ENCODE measurements around the gene MAPK6. TPM values are rescaled to one million over a fixed set of nuclear protein-coding genes. Genes with fewer than 3 reads are reported as not detected.

MAPK6 gene
- total and polyA plus RNA-seq, 5 experiments from 2014 or later: 5.3 to 21.7 (median 6.3) TPM

- no peaks in the 10 kb centered on the region for H3K27me3 Mint-ChIP-seq
- no peaks in the 10 kb centered on the region for H3K9me3 Mint-ChIP-seq
- no peak overlapping the region for H3K4me3 Mint-ChIP-seq
- ATAC-seq: no peak
- no peak overlapping the region for H3K27ac Mint-ChIP-seq
- H3K36me3 Mint-ChIP-seq: no peaks in the 10 kb centered on the region
- no peak for DNase-seq
- POLR2A ChIA-PET: no interaction called here
- H3K4me1 Mint-ChIP-seq: peaks cover 5 to 19% (median 10%) of the 10 kb centered on the region in 4 donors
Observed at GRCh38 chr15:52013151-52013791, 5.7 kb upstream of the MAPK6 start.

GRCh38 chr15:52014616-52015015 is 4.4 kb upstream of the MAPK6 start:
- Mint-ChIP-seq H3K36me3 (no peaks in the 10 kb centered on the region), H3K9me3 (no peaks in the 10 kb centered on the region), H3K4me1 (peaks cover 5 to 16% (median 8%) of the 10 kb centered on the region in 4 donors), H3K4me3 (no peak overlapping the region), H3K27me3 (no peaks in the 10 kb centered on the region), H3K27ac (no peak overlapping the region)
- DNase-seq (no peak), ATAC-seq (no peak)
- POLR2A ChIA-PET: no interaction called here

DNA sequence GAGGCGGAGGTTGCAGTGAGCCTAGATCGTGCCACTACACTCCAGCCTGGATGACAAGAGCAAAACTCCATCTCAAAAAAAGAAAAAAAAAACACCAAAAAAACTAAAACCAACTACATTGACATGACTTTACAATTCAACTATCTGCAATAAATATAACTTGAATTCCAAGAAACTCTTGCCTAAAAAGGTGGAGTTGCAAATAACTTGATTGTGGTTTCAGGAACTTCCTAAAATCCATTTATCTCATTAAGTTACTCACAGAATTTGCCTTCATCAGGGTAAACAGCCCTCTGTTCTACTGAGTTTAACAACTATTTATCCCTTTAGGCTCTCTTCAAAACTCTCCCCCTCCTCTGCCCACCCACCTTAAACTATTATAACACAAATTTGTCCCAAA is 2.7 kb upstream of the MAPK6 start:
- POLR2A ChIA-PET: no interaction called here
- H3K36me3 Mint-ChIP-seq: no peaks in the 10 kb centered on the region
- no peak for ATAC-seq
- no peak for DNase-seq
- H3K27me3 Mint-ChIP-seq: no peaks in the 10 kb centered on the region
- no peaks in the 10 kb centered on the region for H3K9me3 Mint-ChIP-seq
- H3K27ac Mint-ChIP-seq: no peak overlapping the region
- no peak overlapping the region for H3K4me3 Mint-ChIP-seq
- H3K4me1 Mint-ChIP-seq: peaks cover 10 to 32% (median 21%) of the 10 kb centered on the region in 4 donors

DNA sequence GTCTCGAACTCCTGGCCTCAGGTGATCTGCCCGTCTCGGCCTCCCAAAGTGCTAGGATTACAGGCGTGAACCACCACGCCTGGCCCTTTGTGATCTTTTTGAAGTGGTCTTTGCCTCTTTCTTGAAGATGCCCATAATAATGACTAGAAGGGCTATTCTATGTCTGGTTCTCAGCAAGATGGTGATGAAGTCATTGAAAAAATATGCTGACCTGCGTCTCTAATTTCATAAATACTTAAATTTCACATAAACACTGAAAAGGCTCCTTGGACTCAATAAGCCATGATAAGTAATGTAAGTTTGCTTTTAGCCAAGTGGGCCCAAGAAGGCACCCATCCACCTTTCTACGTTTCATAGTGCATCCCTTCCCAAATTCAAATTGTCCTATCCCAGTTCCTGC is 775 bp upstream of the MAPK6 start:
- H3K27ac Mint-ChIP-seq: peak overlapping the region; percentile 48 to 99 (median 98)
- no peaks in the 10 kb centered on the region for H3K36me3 Mint-ChIP-seq
- no peaks in the 10 kb centered on the region for H3K9me3 Mint-ChIP-seq
- peaks cover 13 to 42% (median 32%) of the 10 kb centered on the region in 4 donors for H3K4me1 Mint-ChIP-seq
- POLR2A ChIA-PET: interaction anchor here (0.9 to 1.4 kb wide), 2 partner anchors 12 to 61 kb away, joined by 3 read pairs; no protein-coding TSS in a partner anchor
- DNase-seq (no peak), ATAC-seq (no peak)
- peak overlapping the region; percentile 89 to 99 (median 96) for H3K4me3 Mint-ChIP-seq
- no peaks in the 10 kb centered on the region for H3K27me3 Mint-ChIP-seq

DNA sequence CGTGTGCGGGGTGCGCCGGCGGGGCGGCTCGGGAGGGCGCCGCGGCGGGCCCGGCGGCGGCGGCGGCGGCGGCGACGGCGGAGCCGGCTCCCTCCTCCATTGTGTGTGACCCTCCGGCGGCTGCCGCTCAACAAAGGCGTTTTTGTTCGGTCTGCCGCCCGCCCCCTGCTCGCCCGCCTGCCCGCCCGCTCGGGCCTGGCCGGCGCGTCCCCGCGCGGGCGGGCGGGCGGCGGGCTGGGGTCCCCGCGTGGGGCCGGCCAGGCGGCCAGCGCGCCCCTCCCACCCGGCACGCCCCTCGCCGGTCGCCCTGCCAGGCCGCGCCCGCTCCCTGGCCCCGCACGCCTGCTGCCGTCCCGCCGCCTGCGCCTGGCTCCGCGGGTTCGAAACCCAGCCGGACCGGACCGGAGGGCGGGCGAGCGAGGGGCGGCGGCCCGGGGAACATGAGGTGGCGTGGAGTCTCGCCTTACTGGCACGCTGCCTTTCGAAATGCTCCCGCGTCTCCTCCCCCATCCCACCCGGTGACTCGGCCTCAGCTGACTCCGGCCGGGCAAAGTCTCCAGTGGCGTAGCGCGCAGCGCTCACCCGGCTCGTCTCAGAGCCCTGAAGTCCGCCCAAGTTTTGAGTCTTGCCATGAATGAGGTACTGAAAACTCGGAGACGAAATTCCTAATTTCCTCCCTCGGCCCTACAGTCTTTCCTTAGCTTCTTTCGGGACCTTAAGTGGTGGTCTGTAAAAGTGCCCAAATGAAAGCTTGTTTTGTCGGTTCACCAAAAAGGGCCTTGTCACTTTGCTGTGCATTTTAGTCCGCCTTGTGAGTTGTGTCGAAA is 588 bp downstream of the MAPK6 start:
- peak; percentile 64 to 68 for ATAC-seq
- Mint-ChIP-seq H3K36me3 (no peaks in the 10 kb centered on the region), H3K9me3 (no peaks in the 10 kb centered on the region), H3K4me3 (peak overlapping the region; percentile 93 to 99 (median 96)), H3K27ac (peak overlapping the region; percentile 92 to 99 (median 98)), H3K27me3 (no peaks in the 10 kb centered on the region), H3K4me1 (peaks cover 11 to 43% (median 36%) of the 10 kb centered on the region in 4 donors)
- DNase-seq: peak; percentile 25 to 77 (median 48)
- POLR2A ChIA-PET: interaction anchor here (0.6 to 2.7 kb wide), 14 partner anchors 10 to 209 kb away, joined by 3 to 22 read pairs (median 5); partner anchors contain the start of gene LEO1

DNA sequence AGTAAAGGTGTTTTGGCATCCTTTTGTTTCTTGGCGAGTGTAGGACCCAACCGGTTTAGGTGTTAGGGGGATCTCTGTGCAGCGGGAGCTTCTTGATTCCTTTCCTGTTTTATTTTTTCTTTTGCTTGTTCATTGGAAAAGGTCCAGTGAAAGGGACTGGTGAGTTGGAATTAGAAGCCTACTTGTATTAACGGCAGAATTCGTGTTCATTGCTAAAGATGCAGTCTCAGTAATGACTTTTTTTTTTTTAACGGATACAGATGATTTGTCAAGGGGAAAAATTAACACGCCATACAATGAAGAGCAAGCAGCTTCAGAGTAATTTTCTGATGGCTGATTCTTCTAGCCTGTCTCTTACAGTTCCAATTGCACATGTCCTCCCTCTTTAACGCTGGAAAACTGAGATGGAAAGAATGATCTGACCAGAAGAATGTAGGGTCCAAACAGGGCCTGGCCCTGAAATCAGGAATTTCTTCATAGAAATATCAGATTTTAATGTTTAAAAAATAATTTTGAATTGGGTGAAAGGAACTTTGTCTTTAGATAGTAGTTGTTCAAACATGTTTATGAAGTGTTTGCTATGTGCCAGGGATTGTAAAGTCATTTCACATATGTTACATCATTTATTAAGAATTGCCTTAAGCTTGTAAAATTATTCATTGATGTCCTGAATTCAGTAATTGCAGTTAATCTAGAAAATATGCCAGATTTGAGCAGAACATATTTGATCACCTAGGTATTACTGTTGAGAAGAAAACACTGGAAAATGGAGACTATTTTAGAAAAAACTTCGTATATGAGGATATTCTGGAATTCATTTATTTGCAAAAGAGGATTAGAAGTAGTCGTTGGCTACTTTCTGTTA is 1.4 kb downstream of the MAPK6 start:
- Mint-ChIP-seq H3K9me3 (no peaks in the 10 kb centered on the region), H3K4me3 (peak overlapping the region; percentile 84 to 99 (median 94)), H3K27me3 (no peaks in the 10 kb centered on the region), H3K27ac (peak overlapping the region; percentile 87 to 97 (median 94)), H3K36me3 (no peaks in the 10 kb centered on the region), H3K4me1 (peaks cover 11 to 43% (median 36%) of the 10 kb centered on the region in 4 donors)
- POLR2A ChIA-PET: interaction anchor here (0.6 to 2.7 kb wide), 13 partner anchors 9 to 208 kb away, joined by 3 to 22 read pairs (median 6); partner anchors contain the start of gene LEO1
- DNase-seq (peak in 3 of 10 donors; percentile 6 to 41 (median 38)), ATAC-seq (no peak)

DNA sequence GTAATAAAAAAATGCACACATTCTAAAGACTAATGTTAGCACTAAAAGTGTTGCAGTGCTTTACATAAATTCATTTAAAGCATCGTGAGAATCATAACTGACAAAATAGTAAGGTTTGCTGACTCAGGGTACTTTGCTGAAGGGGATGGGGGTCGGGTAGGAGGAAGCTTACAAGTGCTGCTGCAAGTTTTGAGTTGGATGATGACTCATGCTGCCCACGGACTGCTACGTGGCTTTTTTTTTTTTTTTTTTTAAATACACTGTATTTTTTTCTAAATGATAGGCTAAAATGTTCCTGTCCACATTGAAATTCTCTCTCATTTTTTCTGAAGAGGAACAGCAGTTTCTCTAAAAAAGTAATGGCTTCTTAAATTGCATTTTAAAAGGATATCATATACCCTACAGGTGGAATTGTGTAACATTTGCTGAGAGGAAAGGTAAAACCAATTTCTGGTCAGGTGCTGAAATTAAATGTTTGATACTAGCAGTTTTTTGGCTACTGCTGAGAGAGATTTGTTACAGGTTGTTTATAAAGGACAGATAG is 2.2 kb downstream of the MAPK6 start:
- ATAC-seq (peak in 1 of 2 donors; percentile 31), DNase-seq (peak in 9 of 10 donors; percentile 10 to 70 (median 40))
- Mint-ChIP-seq H3K36me3 (no peaks in the 10 kb centered on the region), H3K9me3 (no peaks in the 10 kb centered on the region), H3K27ac (peak overlapping the region in 8 of 10 donors; percentile 2 to 96 (median 70)), H3K4me1 (peaks cover 13 to 48% (median 39%) of the 10 kb centered on the region in 4 donors), H3K27me3 (no peaks in the 10 kb centered on the region), H3K4me3 (peak overlapping the region; percentile 70 to 99 (median 94))
- POLR2A ChIA-PET: interaction anchor here (1.0 to 2.7 kb wide), 6 partner anchors 8 to 93 kb away, joined by 3 to 22 read pairs (median 6); partner anchors contain the start of gene LEO1

DNA sequence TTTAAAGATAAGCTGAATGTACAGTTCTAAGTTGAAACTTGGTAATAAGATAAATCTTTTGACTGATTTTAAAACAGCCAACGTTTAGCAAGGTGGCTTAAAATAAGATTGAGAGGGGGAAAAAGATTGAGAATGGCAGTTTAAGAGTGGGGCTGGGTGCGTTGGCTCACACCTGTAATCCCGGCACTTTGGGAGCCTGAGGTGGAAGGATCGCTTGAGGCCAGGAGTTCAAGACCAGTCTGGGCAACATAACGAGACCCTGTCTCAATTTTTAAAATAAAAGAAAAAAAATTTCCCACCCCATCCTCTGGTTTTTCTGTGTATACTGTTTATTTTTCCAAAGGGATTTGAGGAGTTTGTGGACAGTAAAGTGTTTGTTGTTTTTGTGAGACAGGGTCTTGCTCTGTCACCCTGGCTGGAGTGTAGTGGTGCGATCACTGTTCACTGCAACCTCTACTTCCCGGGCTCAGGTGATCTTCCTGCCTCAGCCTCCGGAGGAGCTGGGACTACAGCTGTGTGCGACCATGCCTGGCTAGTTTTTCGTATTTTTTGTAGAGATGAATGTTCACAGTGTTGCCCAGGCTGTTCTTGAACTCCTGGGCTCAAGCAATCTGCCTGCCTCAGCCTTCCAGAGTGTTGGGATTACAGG is 3.0 kb downstream of the MAPK6 start:
- Mint-ChIP-seq H3K36me3 (no peaks in the 10 kb centered on the region), H3K9me3 (no peaks in the 10 kb centered on the region), H3K4me3 (peak overlapping the region in 2 of 10 donors; percentile 7 to 34), H3K27me3 (no peaks in the 10 kb centered on the region), H3K4me1 (peaks cover 13 to 50% (median 42%) of the 10 kb centered on the region in 4 donors), H3K27ac (peak overlapping the region in 2 of 10 donors; percentile 19 to 47)
- DNase-seq (no peak), ATAC-seq (no peak)
- POLR2A ChIA-PET: interaction anchor here (1.0 to 2.7 kb wide), 2 partner anchors 7 to 24 kb away, joined by 4 to 9 read pairs; no protein-coding TSS in a partner anchor

- H3K27ac Mint-ChIP-seq: peak overlapping the region in 4 of 10 donors; percentile 29 to 44 (median 34)
- H3K4me1 Mint-ChIP-seq: peaks cover 13 to 52% (median 42%) of the 10 kb centered on the region in 4 donors
- peak overlapping the region in 1 of 10 donors; percentile 33 for H3K4me3 Mint-ChIP-seq
Observed at GRCh38 chr15:52023169-52023922, 4.3 kb downstream of the MAPK6 start.

GRCh38 chr15:52028431-52029093 is 9.5 kb downstream of the MAPK6 start:
- peaks cover 0 to 20% (median 14%) of the 10 kb centered on the region in 3 donors for H3K36me3 Mint-ChIP-seq
- peak overlapping the region in 4 of 10 donors; percentile 4 to 41 (median 30) for H3K27ac Mint-ChIP-seq
- DNase-seq (no peak), ATAC-seq (no peak)
- POLR2A ChIA-PET: interaction anchor here (1.6 kb wide), 1 partner anchor 8 kb away, joined by 9 read pairs; no protein-coding TSS in a partner anchor
- no peaks in the 10 kb centered on the region for H3K27me3 Mint-ChIP-seq
- H3K4me1 Mint-ChIP-seq: peaks cover 17 to 39% (median 26%) of the 10 kb centered on the region in 4 donors
- H3K9me3 Mint-ChIP-seq: peaks cover 0 to 2% (median 0%) of the 10 kb centered on the region in 9 donors
- no peak overlapping the region for H3K4me3 Mint-ChIP-seq

More at GRCh38 chr15:52023169-52023922, 4.3 kb downstream of the MAPK6 start:
- H3K27me3 Mint-ChIP-seq: no peaks in the 10 kb centered on the region
- H3K36me3 Mint-ChIP-seq: peaks cover 0 to 3% (median 2%) of the 10 kb centered on the region in 3 donors
- POLR2A ChIA-PET: interaction anchor here (1.0 to 1.3 kb wide), 2 partner anchors 12 to 22 kb away, joined by 3 to 4 read pairs; no protein-coding TSS in a partner anchor
- H3K9me3 Mint-ChIP-seq: no peaks in the 10 kb centered on the region
- ATAC-seq (no peak), DNase-seq (no peak)

All from naive thymus-derived CD8-positive, alpha-beta T cell (primary cell).